A549 (cell line): Measurements from ENCODE around the gene CELSR1.

Experiments
- CBX8 ChIP-seq: fragments of 200-600 bp; sonication (generic); IDR thresholded peaks from 2 replicates; pipeline ENCODE4 v1.6.1; 2016
- NFE2L2 ChIP-seq: fragments of 150-350 bp; conservative IDR thresholded peaks from 2 replicates; pipeline ENCODE4 v1.6.1; 2014; ENCODE audit warnings: low read length
- POLR2A ChIP-seq: IDR thresholded peaks from 2 replicates; pipeline ENCODE4 v1.6.1; 2012; ENCODE audit warnings: mild to moderate bottlenecking, low read length
- USF2 ChIP-seq: fragments of 450-650 bp; IDR thresholded peaks from 2 replicates; pipeline ENCODE4 v1.6.1; 2014; ENCODE audit warnings: antibody characterized with exemption
- TF ChIP-seq, protein P1 (sequence below): fragments of >200 bp; sonication (Bioruptor Twin); formaldehyde crosslinking; IDR thresholded peaks from 3 replicates; pipeline ENCODE4 v1.5.1; 2016
- TF ChIP-seq, protein P2 (sequence below): IDR thresholded peaks from 2 replicates; pipeline ENCODE4 v1.6.1; 2012
- TF ChIP-seq, protein P3 (sequence below): fragments of 150-350 bp; IDR thresholded peaks from 2 replicates; pipeline ENCODE4 v1.6.1; 2014; ENCODE audit warnings: low read depth, mild to moderate bottlenecking, low read length

GRCh38 chr22:46437671-46438440, 99.6 kb downstream of the CELSR1 start:
- no peak for TF ChIP-seq USF2
- TF ChIP-seq, protein P1, sequence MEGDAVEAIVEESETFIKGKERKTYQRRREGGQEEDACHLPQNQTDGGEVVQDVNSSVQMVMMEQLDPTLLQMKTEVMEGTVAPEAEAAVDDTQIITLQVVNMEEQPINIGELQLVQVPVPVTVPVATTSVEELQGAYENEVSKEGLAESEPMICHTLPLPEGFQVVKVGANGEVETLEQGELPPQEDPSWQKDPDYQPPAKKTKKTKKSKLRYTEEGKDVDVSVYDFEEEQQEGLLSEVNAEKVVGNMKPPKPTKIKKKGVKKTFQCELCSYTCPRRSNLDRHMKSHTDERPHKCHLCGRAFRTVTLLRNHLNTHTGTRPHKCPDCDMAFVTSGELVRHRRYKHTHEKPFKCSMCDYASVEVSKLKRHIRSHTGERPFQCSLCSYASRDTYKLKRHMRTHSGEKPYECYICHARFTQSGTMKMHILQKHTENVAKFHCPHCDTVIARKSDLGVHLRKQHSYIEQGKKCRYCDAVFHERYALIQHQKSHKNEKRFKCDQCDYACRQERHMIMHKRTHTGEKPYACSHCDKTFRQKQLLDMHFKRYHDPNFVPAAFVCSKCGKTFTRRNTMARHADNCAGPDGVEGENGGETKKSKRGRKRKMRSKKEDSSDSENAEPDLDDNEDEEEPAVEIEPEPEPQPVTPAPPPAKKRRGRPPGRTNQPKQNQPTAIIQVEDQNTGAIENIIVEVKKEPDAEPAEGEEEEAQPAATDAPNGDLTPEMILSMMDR: no peak
- no peak for TF ChIP-seq NFE2L2
- TF ChIP-seq, protein P2, sequence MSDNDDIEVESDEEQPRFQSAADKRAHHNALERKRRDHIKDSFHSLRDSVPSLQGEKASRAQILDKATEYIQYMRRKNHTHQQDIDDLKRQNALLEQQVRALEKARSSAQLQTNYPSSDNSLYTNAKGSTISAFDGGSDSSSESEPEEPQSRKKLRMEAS: no peak
- TF ChIP-seq POLR2A: no peak
- TF ChIP-seq, protein P3, sequence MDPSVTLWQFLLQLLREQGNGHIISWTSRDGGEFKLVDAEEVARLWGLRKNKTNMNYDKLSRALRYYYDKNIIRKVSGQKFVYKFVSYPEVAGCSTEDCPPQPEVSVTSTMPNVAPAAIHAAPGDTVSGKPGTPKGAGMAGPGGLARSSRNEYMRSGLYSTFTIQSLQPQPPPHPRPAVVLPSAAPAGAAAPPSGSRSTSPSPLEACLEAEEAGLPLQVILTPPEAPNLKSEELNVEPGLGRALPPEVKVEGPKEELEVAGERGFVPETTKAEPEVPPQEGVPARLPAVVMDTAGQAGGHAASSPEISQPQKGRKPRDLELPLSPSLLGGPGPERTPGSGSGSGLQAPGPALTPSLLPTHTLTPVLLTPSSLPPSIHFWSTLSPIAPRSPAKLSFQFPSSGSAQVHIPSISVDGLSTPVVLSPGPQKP: no peak
- TF ChIP-seq CBX8: no peak
